H1 (cell line): ENCODE measurements around the gene NEDD1. TPM values are rescaled to one million over a fixed set of nuclear protein-coding genes. Genes with fewer than 3 reads are reported as not detected.

Experiments used
- polyA plus RNA-seq, 7 experiments: library from polyadenylated mRNA; depleted of rRNA in 3 of 7; stranded (reverse) in 5 of 7; unstranded in 2 of 7; fragments of >200 nt in 5 of 7; fragments of 200-250 nt in 2 of 7; gene quantifications; 1 replicate in 5 of 7; 2 replicates in 1 of 7; 4 replicates in 1 of 7; pipeline versions ENCODE4 v1.2.1 to v1.2.3, GENCODE V29; 2011 to 2013; ENCODE audit warnings: missing spikeins in 2 of 7, mixed read lengths in 2 of 7
- small RNA-seq: library from polyadenylated mRNA; stranded (forward); fragments of <200 nt; extraction: miRNeasy Mini kit (QIAGEN cat#:217004); gene quantifications from one replicate; pipeline ENCODE3, GENCODE V24; 2013; ENCODE audit not compliant: insufficient read depth
- total RNA-seq: library from RNA; stranded (reverse); fragmentation: NEBNext Ultra II Directional; extraction: Animal tissue kit (Norgen Biotek cat#: 25700); gene quantifications from 2 replicates; pipeline ENCODE4 v1.2.1, GENCODE V29; 2021

The NEDD1 gene
- total and polyA plus RNA-seq, 2 of the 8 experiments (the other 6 are each of a cell fraction or from before 2014, with no cell fraction given): 9.0 to 26.6 TPM

Small RNA genes lying within 50 kb of the gene (small RNA-seq; reads per million reads assigned to genes)
- gene RF00019: not detected
